Measurements from ENCODE around the gene DDX10. TPM values are rescaled to one million over a fixed set of nuclear protein-coding genes. Genes with fewer than 3 reads are reported as not detected.
"Not testable (repeated sequence)": the region's sequence is repeated elsewhere in the genome, so short reads cannot be mapped to it uniquely, and the experiment has no call there.

The DDX10 gene
- total and polyA plus RNA-seq, 12 donors, result 10.6 to 141 (median 22.6) TPM

GRCh38 chr11:108635106-108635505 lies 29.8 kb upstream of the DDX10 start:
- intact Hi-C loops (cut with DNase I), result no loop called here
- Histone ChIP-seq H3K27me3 (no peaks in the 10 kb centered on the region), H3K4me3 (no peak overlapping the region), H3K36me3 (replicated peaks in 1 of 2) (no peaks in the 10 kb centered on the region), H3K9me3 (replicated peaks in 1 of 3) (no peaks in the 10 kb centered on the region), H3K27ac (no peak overlapping the region), H3K4me1 (replicated peaks in 1 of 2) (no peaks in the 10 kb centered on the region)
- no peak for DNase-seq
- no peak for TF ChIP-seq POLR2A (IDR thresholded peaks at IDR 0.05)
- TF ChIP-seq CTCF (IDR thresholded peaks at IDR 0.05), result no peak

- intact Hi-C loops (cut with DNase I), result no loop called here
- Histone ChIP-seq H3K27me3 (no peaks in the 10 kb centered on the region), H3K4me1 (replicated peaks in 1 of 2) (no peaks in the 10 kb centered on the region), H3K9me3 (replicated peaks in 1 of 3) (no peaks in the 10 kb centered on the region), H3K4me3 (no peak overlapping the region), H3K36me3 (replicated peaks in 1 of 2) (no peaks in the 10 kb centered on the region), H3K27ac (no peak overlapping the region)
- TF ChIP-seq POLR2A (IDR thresholded peaks at IDR 0.05) (no peak), CTCF (IDR thresholded peaks at IDR 0.05) (no peak)
- DNase-seq, result no peak
- 40 to 48% (median 44%) methylated on average over 2 of the region's 2 CpGs for WGBS, 4 donors
These were observed 28.6 kb upstream of the DDX10 start for GRCh38 chr11:108636222-108636621.

- Histone ChIP-seq H3K9me3 (replicated peaks in 1 of 3) (no peaks in the 10 kb centered on the region), H3K4me1 (replicated peaks in 1 of 2) (no peaks in the 10 kb centered on the region), H3K36me3 (replicated peaks in 1 of 2) (no peaks in the 10 kb centered on the region), H3K4me3 (no peak overlapping the region), H3K27me3 (no peaks in the 10 kb centered on the region), H3K27ac (no peak overlapping the region)
- DNase-seq, result no peak
- TF ChIP-seq CTCF (IDR thresholded peaks at IDR 0.05), result no peak
- TF ChIP-seq POLR2A (IDR thresholded peaks at IDR 0.05), result no peak
- 94 to 100% (median 100%) methylated on average over 1 of the region's 1 CpG for WGBS, 4 donors
- intact Hi-C loops (cut with DNase I), result no loop called here
These were observed 25.7 kb upstream of the DDX10 start for GRCh38 chr11:108639146-108639545.

GRCh38 chr11:108641752-108642151 lies 23.1 kb upstream of the DDX10 start:
- intact Hi-C loops (cut with DNase I), result loop anchor here in 1 of 2 donors (10.0 kb wide), 1 partner anchor 517 kb away; the partner anchor contains the start of gene ACAT1
- not testable (repeated sequence) for DNase-seq
- 50 to 97% (median 88%) methylated on average over 1 of the region's 1 CpG for WGBS, 4 donors

GRCh38 chr11:108643974-108644373 lies 20.9 kb upstream of the DDX10 start:
- Histone ChIP-seq H3K27me3 (no peaks in the 10 kb centered on the region), H3K9me3 (replicated peaks in 1 of 3) (no peaks in the 10 kb centered on the region), H3K4me1 (replicated peaks in 1 of 2) (peaks cover 0 to 3% of the 10 kb centered on the region in 2 donors), H3K4me3 (no peak overlapping the region), H3K36me3 (replicated peaks in 1 of 2) (no peaks in the 10 kb centered on the region), H3K27ac (no peak overlapping the region)
- TF ChIP-seq POLR2A (IDR thresholded peaks at IDR 0.05), result no peak
- no peak for TF ChIP-seq CTCF (IDR thresholded peaks at IDR 0.05)
- no peak for DNase-seq
- intact Hi-C loops (cut with DNase I), result loop anchor here in 1 of 2 donors (10.0 kb wide), 1 partner anchor 519 kb away; the partner anchor contains the start of gene ACAT1
- 40 to 54% (median 48%) methylated on average over 1 of the region's 1 CpG for WGBS, 4 donors

More at GRCh38 chr11:108641752-108642151, 23.1 kb upstream of the DDX10 start:
- not testable (repeated sequence) for H3K27me3 ChIP-seq; H3K36me3 ChIP-seq (replicated peaks in 1 of 2); H3K9me3 ChIP-seq (replicated peaks in 1 of 3); H3K27ac ChIP-seq; H3K4me3 ChIP-seq; H3K4me1 ChIP-seq (replicated peaks in 1 of 2)

Data from adrenal gland (tissue), 12 donors.